Measurements from ENCODE around the gene CMTR2. TPM values are rescaled to one million over a fixed set of nuclear protein-coding genes. Genes with fewer than 3 reads are reported as not detected.
A peak's percentile ranks its signal among the peaks of the same experiment; 100 is the strongest.

The CMTR2 gene, protein sequence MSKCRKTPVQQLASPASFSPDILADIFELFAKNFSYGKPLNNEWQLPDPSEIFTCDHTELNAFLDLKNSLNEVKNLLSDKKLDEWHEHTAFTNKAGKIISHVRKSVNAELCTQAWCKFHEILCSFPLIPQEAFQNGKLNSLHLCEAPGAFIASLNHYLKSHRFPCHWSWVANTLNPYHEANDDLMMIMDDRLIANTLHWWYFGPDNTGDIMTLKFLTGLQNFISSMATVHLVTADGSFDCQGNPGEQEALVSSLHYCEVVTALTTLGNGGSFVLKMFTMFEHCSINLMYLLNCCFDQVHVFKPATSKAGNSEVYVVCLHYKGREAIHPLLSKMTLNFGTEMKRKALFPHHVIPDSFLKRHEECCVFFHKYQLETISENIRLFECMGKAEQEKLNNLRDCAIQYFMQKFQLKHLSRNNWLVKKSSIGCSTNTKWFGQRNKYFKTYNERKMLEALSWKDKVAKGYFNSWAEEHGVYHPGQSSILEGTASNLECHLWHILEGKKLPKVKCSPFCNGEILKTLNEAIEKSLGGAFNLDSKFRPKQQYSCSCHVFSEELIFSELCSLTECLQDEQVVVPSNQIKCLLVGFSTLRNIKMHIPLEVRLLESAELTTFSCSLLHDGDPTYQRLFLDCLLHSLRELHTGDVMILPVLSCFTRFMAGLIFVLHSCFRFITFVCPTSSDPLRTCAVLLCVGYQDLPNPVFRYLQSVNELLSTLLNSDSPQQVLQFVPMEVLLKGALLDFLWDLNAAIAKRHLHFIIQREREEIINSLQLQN
- total RNA-seq, result 10 to 100 TPM; 16.0 to 17.4 TPM

DNA sequence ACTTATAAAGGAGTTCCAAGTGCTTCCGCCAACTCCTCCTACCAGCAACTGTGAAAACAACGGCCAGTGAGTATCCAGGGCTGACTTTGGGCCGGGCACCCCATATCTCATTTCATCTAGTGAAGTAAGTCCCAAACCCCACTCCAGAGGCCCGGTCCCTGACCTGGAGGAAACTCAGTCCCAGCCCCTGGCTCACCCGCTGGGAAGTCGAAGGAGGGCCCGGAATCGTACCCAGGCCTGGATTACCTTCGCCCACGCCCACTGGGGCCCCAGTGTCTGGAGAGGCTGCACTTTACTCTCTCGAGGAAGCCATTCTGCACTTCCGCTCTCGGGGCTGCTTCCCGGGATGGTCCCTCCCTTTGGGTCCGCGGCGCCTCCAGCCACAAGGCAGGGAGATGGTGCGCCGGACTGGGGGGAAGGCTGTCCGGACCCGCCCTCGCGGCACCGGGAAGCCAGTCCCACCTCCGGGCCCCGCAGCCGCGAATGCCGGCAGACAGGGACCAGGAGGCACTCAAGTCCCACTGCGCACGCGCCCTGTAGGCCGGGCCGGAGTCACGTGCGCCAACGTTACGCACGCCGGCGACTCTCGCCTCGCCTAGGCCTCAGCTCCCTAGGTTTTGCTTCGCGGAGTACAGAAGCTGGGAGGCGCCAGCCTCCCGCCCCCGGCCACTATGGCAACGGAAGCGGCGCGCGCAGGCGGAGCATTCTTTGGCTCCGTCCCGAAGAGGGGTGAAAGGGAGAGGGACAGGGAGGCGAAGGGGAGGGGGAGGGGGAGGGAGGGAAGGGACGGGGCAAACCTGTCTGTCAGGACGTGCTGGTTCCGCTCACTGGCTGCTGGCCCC is at the start of gene CMTR2:
CMTR2 (minus strand) TSS at position 513 of the 842 bp plus-strand sequence. CDS start 3,482 bp downstream, outside the sequence.
- no peaks in the 10 kb centered on the region for H3K9me3 ChIP-seq
- intact Hi-C loops (cut with DNase I), result no loop called here
- peak within 1 kb of the TSS; percentile 76 for H3K27ac ChIP-seq
- TF ChIP-seq, protein P1, sequence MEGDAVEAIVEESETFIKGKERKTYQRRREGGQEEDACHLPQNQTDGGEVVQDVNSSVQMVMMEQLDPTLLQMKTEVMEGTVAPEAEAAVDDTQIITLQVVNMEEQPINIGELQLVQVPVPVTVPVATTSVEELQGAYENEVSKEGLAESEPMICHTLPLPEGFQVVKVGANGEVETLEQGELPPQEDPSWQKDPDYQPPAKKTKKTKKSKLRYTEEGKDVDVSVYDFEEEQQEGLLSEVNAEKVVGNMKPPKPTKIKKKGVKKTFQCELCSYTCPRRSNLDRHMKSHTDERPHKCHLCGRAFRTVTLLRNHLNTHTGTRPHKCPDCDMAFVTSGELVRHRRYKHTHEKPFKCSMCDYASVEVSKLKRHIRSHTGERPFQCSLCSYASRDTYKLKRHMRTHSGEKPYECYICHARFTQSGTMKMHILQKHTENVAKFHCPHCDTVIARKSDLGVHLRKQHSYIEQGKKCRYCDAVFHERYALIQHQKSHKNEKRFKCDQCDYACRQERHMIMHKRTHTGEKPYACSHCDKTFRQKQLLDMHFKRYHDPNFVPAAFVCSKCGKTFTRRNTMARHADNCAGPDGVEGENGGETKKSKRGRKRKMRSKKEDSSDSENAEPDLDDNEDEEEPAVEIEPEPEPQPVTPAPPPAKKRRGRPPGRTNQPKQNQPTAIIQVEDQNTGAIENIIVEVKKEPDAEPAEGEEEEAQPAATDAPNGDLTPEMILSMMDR (IDR thresholded peaks at IDR 0.05), result no peak
- H3K4me1 ChIP-seq, result no peaks in the 10 kb centered on the region
- DNase-seq, result peak; percentile 94
- H3K4me3 ChIP-seq, result peak within 1 kb of the TSS; percentile 48
- H3K36me3 ChIP-seq, result peaks cover 8% of the 10 kb centered on the region
- peak within 1 kb of the TSS; percentile 79 to 89 for H3K9ac ChIP-seq (ENCODE audit: low read depth in 2 of 2, low read length in 2 of 2)
- no peaks in the 10 kb centered on the region for H3K27me3 ChIP-seq

DNA sequence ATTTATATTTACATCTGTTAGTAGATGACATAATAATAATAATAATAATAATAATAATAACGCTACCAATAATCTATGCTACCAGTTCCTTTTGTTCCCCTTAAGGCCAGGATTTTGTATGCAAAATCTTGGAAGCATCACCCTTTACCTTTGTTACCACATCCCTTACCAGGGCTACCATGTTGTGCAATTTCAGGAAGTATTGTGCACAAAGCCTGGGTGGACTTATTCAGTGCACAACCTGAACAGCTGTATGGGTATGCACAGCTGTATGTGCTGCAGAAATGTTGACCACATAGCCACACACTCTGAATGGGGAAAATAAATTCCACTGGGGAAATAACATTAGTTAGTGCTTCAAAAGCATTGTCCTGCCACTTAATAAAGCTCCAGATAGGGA is 49.4 kb upstream of the CMTR2 start:
- intact Hi-C loops (cut with DNase I), result no loop called here
- H3K9ac ChIP-seq (ENCODE audit: low read depth in 2 of 2, low read length in 2 of 2), result no peak overlapping the region
- no peaks in the 10 kb centered on the region for H3K36me3 ChIP-seq
- DNase-seq, result no peak
- no peak overlapping the region for H3K4me3 ChIP-seq
- H3K4me1 ChIP-seq, result no peaks in the 10 kb centered on the region
- no peak overlapping the region for H3K27ac ChIP-seq
- H3K9me3 ChIP-seq, result no peaks in the 10 kb centered on the region
- H3K27me3 ChIP-seq, result no peaks in the 10 kb centered on the region
- TF ChIP-seq, protein P1 (IDR thresholded peaks at IDR 0.05), result no peak

DNA sequence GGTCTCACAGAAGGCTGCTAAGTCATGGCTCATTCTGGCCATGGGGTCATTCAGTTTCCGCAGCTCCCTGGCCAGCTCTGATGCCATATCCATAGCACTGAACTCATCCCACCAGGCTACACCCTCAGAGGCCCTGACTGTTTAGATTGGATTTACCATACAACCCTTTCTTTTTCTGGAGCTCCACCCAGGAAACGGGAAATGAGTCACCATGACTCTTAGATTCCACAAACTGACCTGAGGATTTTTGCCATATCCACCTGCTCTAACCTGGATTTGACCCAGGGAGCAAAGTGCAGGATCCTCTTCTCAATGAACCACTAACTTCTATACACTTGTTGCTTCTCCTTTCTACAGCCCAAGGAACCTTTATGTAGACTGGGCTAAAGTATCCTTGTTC is 49.0 kb upstream of the CMTR2 start:
- Histone ChIP-seq H3K27me3 (no peaks in the 10 kb centered on the region), H3K36me3 (no peaks in the 10 kb centered on the region), H3K4me3 (no peak overlapping the region), H3K27ac (no peak overlapping the region), H3K4me1 (no peaks in the 10 kb centered on the region), H3K9me3 (no peaks in the 10 kb centered on the region), H3K9ac (ENCODE audit: low read depth in 2 of 2, low read length in 2 of 2) (no peak overlapping the region)
- intact Hi-C loops (cut with DNase I), result no loop called here
- no peak for DNase-seq
- TF ChIP-seq, protein P1 (IDR thresholded peaks at IDR 0.05), result no peak

DNA sequence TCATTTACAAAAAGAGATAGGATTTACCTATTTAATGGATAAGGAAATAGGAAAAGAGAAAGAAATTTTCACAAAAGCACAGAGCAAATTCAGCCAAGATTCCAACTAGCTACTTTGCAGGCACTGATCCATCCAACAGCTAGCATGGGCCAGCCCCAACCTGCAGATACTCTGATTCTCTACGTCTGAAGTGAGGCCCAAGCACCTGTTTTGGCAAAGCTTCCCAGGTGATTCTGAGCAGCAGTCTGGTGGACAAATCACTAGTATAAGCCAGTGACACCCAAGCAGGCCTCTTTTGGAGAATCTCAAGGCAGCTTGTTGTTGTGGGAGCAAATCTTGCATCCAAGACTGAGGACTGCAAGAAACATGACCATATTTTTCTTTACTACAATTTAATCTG is 48.4 kb upstream of the CMTR2 start:
- intact Hi-C loops (cut with DNase I), result no loop called here
- Histone ChIP-seq H3K4me3 (no peak overlapping the region), H3K9ac (ENCODE audit: low read depth in 2 of 2, low read length in 2 of 2) (no peak overlapping the region), H3K27ac (no peak overlapping the region), H3K9me3 (no peaks in the 10 kb centered on the region), H3K27me3 (no peaks in the 10 kb centered on the region), H3K4me1 (no peaks in the 10 kb centered on the region), H3K36me3 (no peaks in the 10 kb centered on the region)
- DNase-seq, result no peak
- TF ChIP-seq, protein P1 (IDR thresholded peaks at IDR 0.05), result no peak

DNA sequence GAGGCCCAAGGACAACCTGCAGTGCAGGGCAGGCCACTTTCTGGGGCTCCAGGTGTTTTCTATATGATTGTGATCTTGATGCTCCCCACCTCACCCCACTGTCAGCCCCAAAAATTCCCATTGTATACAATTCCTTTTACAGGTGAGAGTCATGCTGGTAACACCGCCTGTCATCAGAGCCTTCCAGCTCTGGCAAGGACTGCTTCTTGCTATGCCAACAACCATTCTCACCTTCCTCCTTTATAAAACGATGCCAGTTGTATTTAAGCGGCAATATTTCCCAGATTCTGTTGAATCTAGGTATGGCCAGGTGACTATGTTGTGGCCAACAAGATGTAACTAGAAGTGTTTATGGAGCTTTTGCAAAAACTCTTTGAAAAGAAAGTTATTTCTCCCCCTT is 38.9 kb upstream of the CMTR2 start:
- H3K9ac ChIP-seq (ENCODE audit: low read depth in 2 of 2, low read length in 2 of 2), result no peak overlapping the region

More for the DNA sequence above, 38.9 kb upstream of the CMTR2 start:
- no peak for DNase-seq
- Histone ChIP-seq H3K4me1 (no peaks in the 10 kb centered on the region), H3K27ac (no peak overlapping the region), H3K27me3 (no peaks in the 10 kb centered on the region), H3K9me3 (no peaks in the 10 kb centered on the region), H3K36me3 (no peaks in the 10 kb centered on the region), H3K4me3 (no peak overlapping the region)
- TF ChIP-seq, protein P1 (IDR thresholded peaks at IDR 0.05), result no peak
- intact Hi-C loops (cut with DNase I), result no loop called here

Measured in colonic mucosa (tissue), 4 donors.